Small intestine (tissue), 16 donors: ENCODE data around the gene PRKACG. TPM values are rescaled to one million over a fixed set of nuclear protein-coding genes. Genes with fewer than 3 reads are reported as not detected.
"Not testable (repeated sequence)": the region's sequence is repeated elsewhere in the genome, so short reads cannot be mapped to it uniquely, and the experiment has no call there.

ENCODE experiments used
- DNase-seq, 2 donors: peaks; one replicate each; pipeline versions ENCODE4 v3.0.0 to v3.0.0-alpha.2; 2013
- FAIRE-seq: peaks from 2 replicates; lab custom pipeline; 2012; peaks lifted over from hg19 to GRCh38; lab: Jason Lieb, UNC
- H3K27ac ChIP-seq, 3 donors: one replicate each; pipeline ENCODE4 v1.5.1; 2013; ENCODE audit warnings: low read length in 2 of 3, mild to moderate bottlenecking in 2 of 3, control low read depth in 1 of 3, inconsistent platforms in 1 of 3, low read depth in 1 of 3, moderate library complexity in 1 of 3
- H3K27me3 ChIP-seq, 3 donors: one replicate each; pipeline ENCODE4 v1.6.1; 2013; ENCODE audit warnings: low read length in 3 of 3, inconsistent platforms in 1 of 3; ENCODE audit not compliant: control insufficient read depth in 3 of 3, insufficient read depth in 3 of 3
- H3K36me3 ChIP-seq, 3 donors: one replicate each; pipeline ENCODE4 v1.6.1; 2013; ENCODE audit warnings: low read length in 3 of 3, inconsistent platforms in 1 of 3, low read depth in 1 of 3, mild to moderate bottlenecking in 1 of 3, moderate library complexity in 1 of 3; ENCODE audit not compliant: control insufficient read depth in 3 of 3, insufficient read depth in 2 of 3
- H3K4me1 ChIP-seq, 3 donors: one replicate each; pipeline ENCODE4 v1.6.1; 2013; ENCODE audit warnings: low read length in 2 of 3, inconsistent platforms in 1 of 3, low read depth in 1 of 3, mild to moderate bottlenecking in 1 of 3, moderate library complexity in 1 of 3; ENCODE audit not compliant: control insufficient read depth in 3 of 3, insufficient read depth in 2 of 3
- H3K4me3 ChIP-seq, 3 donors: one replicate each; pipeline ENCODE4 v1.5.1; 2013; ENCODE audit warnings: low read length in 3 of 3, control low read depth in 1 of 3, inconsistent platforms in 1 of 3, low read depth in 1 of 3, mild to moderate bottlenecking in 1 of 3, moderate library complexity in 1 of 3
- H3K9me3 ChIP-seq, 2 donors: one replicate each; pipeline ENCODE4 v1.6.1; 2013; ENCODE audit warnings: low read depth in 1 of 2, low read length in 1 of 2; ENCODE audit not compliant: control insufficient read depth in 2 of 2, insufficient read depth in 1 of 2
- WGBS, 3 donors: extraction: QIAGEN DNeasy Blood & Tissue Kit; methylation state at CpG; one replicate each; pipeline ENCODE4 v1.1.7; 2013; 5-methylcytosine and 5-hydroxymethylcytosine counted together
- long read RNA-seq, 10 donors: transcript quantifications; one replicate each; lab custom pipeline, GENCODE V29; 2026
- polyA plus RNA-seq, 4 donors: library from polyadenylated mRNA; stranded (reverse) in 3 of 4; unstranded in 1 of 4; fragments of 200-250 nt in 3 of 4; fragments of 120-200 nt in 1 of 4; gene quantifications; one replicate each; pipeline versions ENCODE4 v1.2.1 to v1.2.3, GENCODE V29; 2013
- donor health status: healthy with polysubstance abuse.
- donor health status: control.
- donor health status: control.
- donor health status: Bipolar disorder and iron deficiency.
- donor health status: healthy.

PRKACG gene
- polyA plus RNA-seq = under 1 TPM in 1 of 4 donors, not detected in 3; 0.03 TPM
- long read RNA-seq, donor 1 = 0 reads
- long read RNA-seq, donor 2 = 0 reads
- long read RNA-seq, donor 3 = 0 reads
- long read RNA-seq, donor 4 = 0 reads
- long read RNA-seq, donor 5 = 0 reads
- long read RNA-seq, donor 6 = 0 reads
- long read RNA-seq, donor 7 = 0 reads
- long read RNA-seq, donor 8 = 0 reads
- long read RNA-seq, donor 9 = 0 reads
- long read RNA-seq, donor 10 = 0 reads

GRCh38 chr9:69014013-69014412, at the start of gene PRKACG:
Gene PRKACG, minus strand, starts transcription at chr9:69014113. Its CDS starts 21 bp downstream, at chr9:69014092.
- WGBS, 3 donors = 97 to 98% (median 98%) methylated on average over 21 to 29 of the region's 29 CpGs
- no peak within 1 kb of the TSS for H3K27ac ChIP-seq
- DNase-seq (no peak), FAIRE-seq (no peak)
- peaks cover 0 to 5% of the 10 kb centered on the region in 2 donors for H3K9me3 ChIP-seq
- no peaks in the 10 kb centered on the region for H3K27me3 ChIP-seq
- no peaks in the 10 kb centered on the region for H3K4me1 ChIP-seq
- H3K4me3 ChIP-seq = no peak within 1 kb of the TSS
- peaks cover 0 to 12% (median 3%) of the 10 kb centered on the region in 3 donors for H3K36me3 ChIP-seq

GRCh38 chr9:69062195-69062594, 48.3 kb upstream of the PRKACG start:
- Histone ChIP-seq H3K36me3 (peaks cover 0 to 15% (median 0%) of the 10 kb centered on the region in 3 donors), H3K27me3 (no peaks in the 10 kb centered on the region), H3K9me3 (no peaks in the 10 kb centered on the region), H3K4me3 (no peak overlapping the region), H3K4me1 (no peaks in the 10 kb centered on the region), H3K27ac (no peak overlapping the region)
- 93 to 99% (median 98%) methylated on average over 5 of the region's 5 CpGs for WGBS, 3 donors
- no peak for DNase-seq
- FAIRE-seq = no peak

- Histone ChIP-seq H3K36me3 (peaks cover 0 to 10% (median 0%) of the 10 kb centered on the region in 3 donors), H3K27ac (no peak overlapping the region), H3K4me3 (no peak overlapping the region), H3K27me3 (no peaks in the 10 kb centered on the region), H3K4me1 (no peaks in the 10 kb centered on the region), H3K9me3 (no peaks in the 10 kb centered on the region)
- DNase-seq (no peak), FAIRE-seq (no peak)
- 33 to 59% (median 35%) methylated on average over 1 of the region's 1 CpG for WGBS, 3 donors
These were observed 46.9 kb upstream of the PRKACG start for GRCh38 chr9:69060766-69061165.

- Histone ChIP-seq H3K27me3 (no peaks in the 10 kb centered on the region), H3K27ac (no peak overlapping the region), H3K9me3 (no peaks in the 10 kb centered on the region), H3K36me3 (peaks cover 0 to 15% (median 0%) of the 10 kb centered on the region in 3 donors), H3K4me3 (no peak overlapping the region), H3K4me1 (no peaks in the 10 kb centered on the region)
- 87 to 97% (median 95%) methylated on average over 2 of the region's 2 CpGs for WGBS, 3 donors
- no peak for DNase-seq
- FAIRE-seq = no peak
These were observed 44.2 kb upstream of the PRKACG start for GRCh38 chr9:69058101-69058500.

GRCh38 chr9:69056191-69056815, 42.4 kb upstream of the PRKACG start:
- Histone ChIP-seq H3K27ac (no peak overlapping the region), H3K4me3 (no peak overlapping the region), H3K27me3 (no peaks in the 10 kb centered on the region), H3K9me3 (no peaks in the 10 kb centered on the region), H3K36me3 (peaks cover 0 to 15% (median 0%) of the 10 kb centered on the region in 3 donors), H3K4me1 (no peaks in the 10 kb centered on the region)
- whole genome bisulfite sequencing, 3 donors = 89 to 92% (median 91%) methylated on average over 4 of the region's 4 CpGs
- DNase-seq (no peak), FAIRE-seq (no peak)

GRCh38 chr9:69054989-69055388, 41.1 kb upstream of the PRKACG start:
- no peaks in the 10 kb centered on the region for H3K4me1 ChIP-seq
- H3K27me3 ChIP-seq = no peaks in the 10 kb centered on the region
- 81 to 100% (median 85%) methylated on average over 1 of the region's 1 CpG for WGBS, 3 donors
- H3K27ac ChIP-seq = no peak overlapping the region
- H3K4me3 ChIP-seq = no peak overlapping the region
- peaks cover 0 to 12% (median 0%) of the 10 kb centered on the region in 3 donors for H3K36me3 ChIP-seq
- H3K9me3 ChIP-seq = no peaks in the 10 kb centered on the region
- DNase-seq = no peak
- no peak for FAIRE-seq

- not testable (repeated sequence) for H3K27me3 ChIP-seq, DNase-seq, H3K9me3 ChIP-seq, H3K4me3 ChIP-seq, FAIRE-seq, H3K4me1 ChIP-seq, H3K27ac ChIP-seq
- H3K36me3 ChIP-seq = peaks cover 0 to 31% (median 2%) of the 10 kb centered on the region in 3 donors
- 88 to 90% (median 90%) methylated on average over 9 to 12 of the region's 12 CpGs for WGBS, 3 donors
These were observed 37.0 kb upstream of the PRKACG start for GRCh38 chr9:69050936-69051335.

GRCh38 chr9:69049094-69049493, 35.2 kb upstream of the PRKACG start:
- Histone ChIP-seq H3K4me3 (no peak overlapping the region), H3K4me1 (no peaks in the 10 kb centered on the region), H3K27ac (no peak overlapping the region), H3K9me3 (no peaks in the 10 kb centered on the region), H3K36me3 (peaks cover 0 to 29% (median 2%) of the 10 kb centered on the region in 3 donors), H3K27me3 (no peaks in the 10 kb centered on the region)
- WGBS, 3 donors = 87 to 89% (median 87%) methylated on average over 6 of the region's 6 CpGs
- DNase-seq = no peak
- FAIRE-seq = no peak
